Measurements from ENCODE around the gene NT5C1B.

The NT5C1B gene

DNA sequence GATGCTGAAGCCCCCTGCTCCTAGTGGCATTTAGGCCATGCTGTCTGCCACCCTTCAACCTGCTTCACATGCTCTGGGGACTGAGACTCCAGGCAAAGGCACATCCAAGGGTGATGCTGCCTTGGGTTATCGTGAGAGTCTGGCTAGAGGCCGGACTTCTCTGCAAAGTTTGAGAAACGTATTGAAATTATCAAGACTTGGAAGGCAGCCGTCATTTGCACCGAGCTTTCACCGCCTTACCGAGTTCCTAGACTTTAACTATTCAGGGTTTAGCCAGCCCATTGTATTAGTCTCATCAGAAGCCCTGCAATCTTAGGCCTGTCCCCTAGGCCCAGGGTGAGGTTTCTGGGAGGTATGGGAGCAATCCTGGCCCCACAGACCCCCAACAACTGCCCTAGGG, 62.9 kb downstream of the NT5C1B start:
- no peak for DNase-seq (ENCODE audit: low spot score)
- in situ Hi-C loops (cut with MboI; ENCODE audit: low sequenced_read_pairs, unreplicated experiment), result loop anchor here (25.0 kb wide), 1 partner anchor 1336 kb away; no protein-coding TSS in a partner anchor
- TF ChIP-seq, protein P1, sequence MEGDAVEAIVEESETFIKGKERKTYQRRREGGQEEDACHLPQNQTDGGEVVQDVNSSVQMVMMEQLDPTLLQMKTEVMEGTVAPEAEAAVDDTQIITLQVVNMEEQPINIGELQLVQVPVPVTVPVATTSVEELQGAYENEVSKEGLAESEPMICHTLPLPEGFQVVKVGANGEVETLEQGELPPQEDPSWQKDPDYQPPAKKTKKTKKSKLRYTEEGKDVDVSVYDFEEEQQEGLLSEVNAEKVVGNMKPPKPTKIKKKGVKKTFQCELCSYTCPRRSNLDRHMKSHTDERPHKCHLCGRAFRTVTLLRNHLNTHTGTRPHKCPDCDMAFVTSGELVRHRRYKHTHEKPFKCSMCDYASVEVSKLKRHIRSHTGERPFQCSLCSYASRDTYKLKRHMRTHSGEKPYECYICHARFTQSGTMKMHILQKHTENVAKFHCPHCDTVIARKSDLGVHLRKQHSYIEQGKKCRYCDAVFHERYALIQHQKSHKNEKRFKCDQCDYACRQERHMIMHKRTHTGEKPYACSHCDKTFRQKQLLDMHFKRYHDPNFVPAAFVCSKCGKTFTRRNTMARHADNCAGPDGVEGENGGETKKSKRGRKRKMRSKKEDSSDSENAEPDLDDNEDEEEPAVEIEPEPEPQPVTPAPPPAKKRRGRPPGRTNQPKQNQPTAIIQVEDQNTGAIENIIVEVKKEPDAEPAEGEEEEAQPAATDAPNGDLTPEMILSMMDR (IDR thresholded peaks at IDR 0.05; ENCODE audit: borderline replicate concordance, control extremely low read depth, extremely low read depth, insufficient read depth, missing control alignments), result no peak

DNA sequence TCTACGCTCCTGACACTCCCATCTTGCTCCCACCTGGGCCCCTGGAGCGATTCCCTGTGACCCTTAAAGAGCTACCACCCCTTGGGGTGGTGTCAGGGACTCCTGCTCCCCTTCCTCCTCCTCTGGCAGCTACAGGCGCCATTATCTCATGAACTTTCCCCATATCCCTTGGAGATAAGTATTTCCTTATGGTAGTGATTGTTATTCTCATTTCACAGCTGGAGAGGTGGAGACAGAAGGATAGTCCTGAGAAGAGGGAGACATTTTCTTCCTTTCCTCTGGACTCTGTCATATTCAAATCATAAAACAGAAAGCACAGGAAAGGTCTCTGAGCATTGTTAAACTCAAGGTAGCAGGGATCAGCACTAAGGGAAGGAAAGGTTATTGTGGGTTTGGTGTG, 63.5 kb downstream of the NT5C1B start:
- TF ChIP-seq, protein P1 (IDR thresholded peaks at IDR 0.05; ENCODE audit: borderline replicate concordance, control extremely low read depth, extremely low read depth, insufficient read depth, missing control alignments), result no peak
- in situ Hi-C loops (cut with MboI; ENCODE audit: low sequenced_read_pairs, unreplicated experiment), result loop anchor here (25.0 kb wide), 1 partner anchor 1336 kb away; no protein-coding TSS in a partner anchor
- no peak for DNase-seq (ENCODE audit: low spot score)

DNA sequence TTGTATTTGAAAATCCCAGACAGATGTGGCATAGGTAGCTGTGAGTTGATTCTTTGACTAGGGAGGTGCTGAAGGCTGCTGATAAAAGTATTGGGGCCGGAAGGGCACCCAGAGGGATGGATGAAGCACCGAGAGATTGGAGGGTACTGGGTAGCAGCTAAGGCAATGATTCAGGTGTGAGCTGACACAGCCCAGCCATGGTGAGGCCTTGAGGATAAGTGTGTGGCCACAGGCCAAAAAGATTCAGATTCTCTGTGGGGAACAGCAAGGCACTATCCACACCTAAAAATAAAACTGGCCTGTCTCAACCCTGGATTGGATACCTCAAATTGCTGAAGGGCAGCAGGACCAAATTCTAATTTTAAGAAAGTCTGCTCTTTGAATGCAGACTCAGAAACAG, 64.1 kb downstream of the NT5C1B start:
- TF ChIP-seq, protein P1 (IDR thresholded peaks at IDR 0.05; ENCODE audit: borderline replicate concordance, control extremely low read depth, extremely low read depth, insufficient read depth, missing control alignments), result no peak
- in situ Hi-C loops (cut with MboI; ENCODE audit: low sequenced_read_pairs, unreplicated experiment), result loop anchor here (25.0 kb wide), 1 partner anchor 1337 kb away; no protein-coding TSS in a partner anchor
- no peak for DNase-seq (ENCODE audit: low spot score)

DNA sequence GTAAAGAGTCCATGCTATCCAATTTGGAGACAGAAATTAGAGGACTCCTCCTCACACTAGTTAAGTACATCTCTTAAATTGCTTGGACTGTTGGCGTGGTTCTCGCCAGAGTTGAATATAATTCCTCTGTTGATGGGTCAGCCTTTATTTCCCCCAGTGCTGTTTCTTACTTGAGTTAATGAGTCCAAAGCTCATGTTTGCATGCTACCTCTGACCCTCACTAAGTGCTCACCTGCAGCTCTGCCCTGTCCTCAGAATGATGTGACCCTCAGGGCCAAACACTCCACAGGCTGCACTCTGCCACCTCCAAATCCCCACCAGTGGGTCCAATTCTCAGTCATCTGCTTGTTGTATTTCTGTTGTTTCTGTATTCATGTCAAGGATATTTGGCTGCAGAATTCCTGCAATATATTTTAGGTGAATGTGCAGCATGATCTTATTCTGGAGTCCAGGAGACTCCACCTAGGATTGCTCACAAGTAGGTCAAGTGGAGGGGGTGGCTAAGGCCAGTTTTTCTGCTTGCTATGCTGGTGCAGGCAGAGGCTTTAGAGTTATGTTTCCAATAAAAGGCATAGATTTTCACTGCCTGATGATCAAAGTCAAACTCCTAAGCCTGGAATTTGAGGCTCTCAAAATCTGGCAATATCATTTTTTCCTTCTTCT, 66.8 kb downstream of the NT5C1B start:
- TF ChIP-seq, protein P1 (IDR thresholded peaks at IDR 0.05; ENCODE audit: borderline replicate concordance, control extremely low read depth, extremely low read depth, insufficient read depth, missing control alignments), result no peak
- in situ Hi-C loops (cut with MboI; ENCODE audit: low sequenced_read_pairs, unreplicated experiment), result loop anchor here (25.0 kb wide), 1 partner anchor 840 kb away; the partner anchor contains the start of gene OSR1
- DNase-seq (ENCODE audit: low spot score), result no peak

DNA sequence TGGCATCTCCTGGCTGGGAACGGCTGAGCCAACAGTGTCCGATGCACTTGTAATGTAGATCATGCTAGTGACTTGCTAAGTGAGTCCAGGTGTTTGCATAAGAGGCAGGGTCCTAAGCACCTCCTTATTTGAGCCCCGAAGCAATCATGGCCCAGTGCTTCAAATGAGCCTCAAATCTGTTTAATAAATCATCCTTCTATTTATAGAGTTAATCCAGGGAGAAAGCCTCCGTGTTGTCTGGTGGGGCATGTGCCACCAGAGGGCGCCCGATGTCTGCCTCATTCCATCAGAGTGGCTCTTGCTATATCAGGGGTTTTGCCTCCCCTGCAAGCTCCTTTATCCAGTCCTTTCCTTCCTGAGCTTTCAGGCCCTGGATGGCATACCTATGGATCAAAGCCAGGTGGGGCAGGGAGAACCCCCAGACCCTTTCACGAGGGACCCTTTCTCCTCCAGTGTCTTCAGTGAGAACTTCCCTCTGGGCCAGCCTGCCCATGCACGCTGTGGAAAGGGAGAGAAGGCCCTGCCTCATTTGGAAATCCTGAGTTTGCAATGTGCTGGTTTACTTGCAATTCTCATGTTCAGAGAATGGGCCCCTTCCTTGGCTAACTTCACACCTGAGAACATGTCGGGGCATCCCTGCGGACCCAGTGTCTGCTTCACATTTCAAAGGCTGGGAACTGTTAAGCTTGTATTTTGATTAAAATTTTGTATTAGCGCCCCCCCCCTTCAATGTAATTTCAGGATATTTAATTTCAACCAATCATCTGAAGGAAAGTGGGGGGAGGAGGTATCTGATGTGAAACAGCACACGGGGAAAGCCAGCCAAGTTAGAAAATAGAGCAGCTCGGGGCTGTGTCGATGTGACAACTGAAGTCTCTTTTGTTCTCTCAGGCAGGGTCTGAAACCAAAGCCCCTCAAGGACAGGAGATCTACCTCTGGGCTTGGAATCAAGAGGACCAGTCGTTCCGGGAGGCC, 68.6 kb downstream of the NT5C1B start:
- peak; percentile 62 for DNase-seq (ENCODE audit: low spot score)
- in situ Hi-C loops (cut with MboI; ENCODE audit: low sequenced_read_pairs, unreplicated experiment), result loop anchor here (25.0 kb wide), 1 partner anchor 842 kb away; the partner anchor contains the start of gene OSR1
- TF ChIP-seq, protein P1 (IDR thresholded peaks at IDR 0.05; ENCODE audit: borderline replicate concordance, control extremely low read depth, extremely low read depth, insufficient read depth, missing control alignments), result peak; percentile 81

DNA sequence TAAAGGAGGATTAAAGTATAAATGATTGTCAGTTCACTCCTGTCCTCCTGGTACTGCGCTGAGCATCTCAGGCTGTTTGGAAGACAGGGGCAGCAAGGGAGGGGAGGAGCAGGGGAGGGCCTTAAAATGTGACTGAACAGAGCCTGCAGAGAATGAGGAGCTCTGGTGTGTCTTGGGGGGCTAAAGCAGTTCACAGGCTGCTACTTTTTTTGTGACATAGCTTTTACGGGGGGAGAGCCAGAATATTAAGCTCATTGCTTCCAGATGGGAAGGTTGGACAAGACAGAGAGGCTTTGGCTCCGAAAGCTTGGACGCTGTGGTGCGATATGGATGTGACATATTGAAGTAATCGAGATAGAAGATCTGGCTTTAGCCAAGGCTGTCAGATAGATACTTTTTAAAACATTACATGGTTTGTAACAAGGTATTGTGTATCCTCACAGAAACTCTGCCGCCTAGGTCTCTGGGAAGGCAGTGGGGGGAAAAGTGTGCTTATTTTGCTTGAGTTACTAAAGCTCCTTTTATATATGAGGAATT, 69.4 kb downstream of the NT5C1B start:
- TF ChIP-seq, protein P1 (IDR thresholded peaks at IDR 0.05; ENCODE audit: borderline replicate concordance, control extremely low read depth, extremely low read depth, insufficient read depth, missing control alignments), result no peak
- in situ Hi-C loops (cut with MboI; ENCODE audit: low sequenced_read_pairs, unreplicated experiment), result loop anchor here (25.0 kb wide), 1 partner anchor 842 kb away; the partner anchor contains the start of gene OSR1
- DNase-seq (ENCODE audit: low spot score), result no peak

Data from GM13976 (cell line).